HG03558 (cell line): Measurements from ENCODE around the gene CORO1A.
"Not testable (repeated sequence)": the region's sequence is repeated elsewhere in the genome, so short reads cannot be mapped to it uniquely, and the experiment has no call there.

Source experiments
- ATAC-seq: cut with Tn5 transposase; IDR thresholded peaks from one replicate; pipeline ENCODE4 v1.9.1; 2021; ENCODE audit warnings: moderate number of reproducible peaks; ENCODE audit not compliant: unreplicated experiment; ENCODE audit errors: extremely low read depth

CORO1A gene

DNA sequence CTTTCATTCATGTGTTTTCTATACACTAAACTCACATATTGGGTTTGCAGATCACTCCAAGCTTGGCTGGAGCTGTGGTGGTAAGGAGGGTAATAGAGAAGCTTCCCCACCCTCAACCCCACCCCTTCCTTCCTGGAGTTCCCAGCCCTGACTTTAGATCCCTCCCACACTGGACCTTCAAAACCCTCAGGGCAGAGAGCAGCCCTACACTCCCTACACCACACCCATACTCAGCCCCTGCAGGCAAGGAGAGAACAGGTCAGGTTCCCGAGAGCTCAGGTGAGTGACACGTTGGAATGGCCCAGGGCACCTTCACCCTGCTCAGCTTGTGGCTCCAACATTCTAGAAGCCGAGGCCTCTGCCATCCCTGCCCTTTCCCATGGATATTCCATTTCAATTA is 15.6 kb downstream of the CORO1A start, which contains the start of gene SULT1A3:
Gene SULT1A3, plus strand, starts transcription at position 207 of the 400 bp plus-strand sequence. CDS start 1,474 bp downstream, outside the sequence.
- not testable (repeated sequence) for ATAC-seq

DNA sequence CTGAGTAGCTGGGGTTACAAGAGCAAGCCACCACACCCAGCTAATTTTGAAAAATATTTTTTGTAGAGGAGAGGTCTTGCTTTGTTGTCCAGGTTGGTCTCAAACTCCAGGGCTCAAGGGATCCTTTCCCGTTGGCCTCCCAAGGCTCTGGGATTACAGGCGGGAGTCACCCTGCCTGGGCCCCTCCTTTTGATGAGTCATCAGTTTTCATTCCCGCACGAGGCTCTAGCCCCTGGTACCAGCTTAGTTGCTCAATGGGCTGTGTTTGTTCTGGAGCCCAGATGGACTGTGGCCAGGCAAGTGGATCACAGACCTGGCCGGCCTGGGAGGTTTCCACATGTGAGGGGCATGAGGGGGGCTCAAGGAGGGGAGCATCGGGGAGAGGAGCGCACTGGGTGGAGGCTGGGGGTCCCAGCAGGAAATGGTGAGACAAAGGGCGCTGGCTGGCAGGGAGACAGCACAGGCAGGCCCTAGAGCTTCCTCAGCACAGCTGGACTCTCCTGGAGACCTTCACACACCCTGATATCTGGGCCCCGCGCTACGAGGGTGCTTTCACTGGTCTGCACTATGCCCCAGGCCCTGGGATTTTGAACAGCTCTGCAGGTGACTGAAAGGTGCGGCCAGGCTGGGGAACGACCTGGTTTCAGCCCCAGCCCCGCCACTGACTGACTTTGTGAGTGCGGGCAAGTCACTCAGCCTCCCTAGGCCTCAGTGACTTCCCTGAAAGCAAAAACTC is 16.4 kb downstream of the CORO1A start:
- ATAC-seq = not testable (repeated sequence)

DNA sequence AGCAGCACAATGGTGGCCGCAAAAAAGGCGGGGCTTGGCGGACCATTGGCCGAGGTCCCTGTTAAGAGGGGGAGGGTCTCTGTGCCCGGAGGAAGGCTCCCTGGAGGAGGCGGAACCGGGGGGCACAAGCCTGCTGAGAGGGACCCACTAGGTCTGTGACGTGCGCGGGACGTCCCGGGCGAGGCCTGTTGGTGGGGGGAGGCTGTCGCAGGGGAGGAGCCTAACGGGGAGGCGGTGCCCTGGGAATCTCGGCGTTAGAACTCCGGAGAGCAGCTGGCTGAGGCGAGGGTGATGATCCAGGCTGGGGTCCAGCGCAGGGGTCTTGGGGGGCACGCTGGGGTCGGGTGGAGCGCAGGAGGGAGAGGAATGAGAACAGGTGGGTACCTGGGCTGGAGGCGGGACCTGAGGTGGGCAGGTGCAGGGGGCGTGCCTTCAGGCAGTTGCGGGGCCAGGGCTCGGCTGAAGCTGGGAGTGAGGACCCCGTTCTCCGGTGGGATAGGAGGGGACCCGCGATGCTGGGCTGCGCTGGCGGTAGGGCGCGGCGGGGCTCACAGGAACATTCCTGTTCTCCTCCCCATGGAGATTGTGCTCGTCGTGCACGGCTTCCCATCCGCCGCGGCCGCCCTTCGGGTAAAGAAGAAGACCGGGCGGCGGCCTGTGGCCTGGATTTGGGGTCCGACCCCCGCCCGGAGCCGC is 22.3 kb downstream of the CORO1A start:
- not testable (repeated sequence) for ATAC-seq

GRCh38 chr16:30206252-30206651 is 22.9 kb downstream of the CORO1A start:
- not testable (repeated sequence) for ATAC-seq

- not testable (repeated sequence) for ATAC-seq
Measured at GRCh38 chr16:30207063-30207704, 23.8 kb downstream of the CORO1A start.

DNA sequence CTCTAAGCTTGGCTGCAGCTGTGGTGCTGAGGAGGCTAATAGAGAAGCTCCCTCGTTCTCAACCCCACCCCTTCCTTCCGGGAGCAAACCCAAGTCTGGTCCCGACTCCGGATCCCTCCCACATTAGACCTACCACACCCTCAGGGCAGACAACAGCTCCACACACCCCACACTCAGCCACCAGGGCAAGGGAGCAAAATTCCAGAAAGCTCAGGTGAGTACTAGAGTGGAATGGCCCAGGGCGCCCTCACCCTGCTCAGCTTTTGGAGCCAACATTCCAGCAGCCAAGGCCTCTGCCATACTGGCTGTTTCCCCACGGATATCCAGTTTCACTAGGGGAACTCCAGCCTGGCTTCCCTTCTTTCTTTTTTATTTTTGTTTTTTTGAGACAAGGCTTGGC is 25.6 kb downstream of the CORO1A start:
- ATAC-seq = not testable (repeated sequence)

- not testable (repeated sequence) for ATAC-seq
Measured at GRCh38 chr16:30211414-30211813, 28.0 kb downstream of the CORO1A start.

DNA sequence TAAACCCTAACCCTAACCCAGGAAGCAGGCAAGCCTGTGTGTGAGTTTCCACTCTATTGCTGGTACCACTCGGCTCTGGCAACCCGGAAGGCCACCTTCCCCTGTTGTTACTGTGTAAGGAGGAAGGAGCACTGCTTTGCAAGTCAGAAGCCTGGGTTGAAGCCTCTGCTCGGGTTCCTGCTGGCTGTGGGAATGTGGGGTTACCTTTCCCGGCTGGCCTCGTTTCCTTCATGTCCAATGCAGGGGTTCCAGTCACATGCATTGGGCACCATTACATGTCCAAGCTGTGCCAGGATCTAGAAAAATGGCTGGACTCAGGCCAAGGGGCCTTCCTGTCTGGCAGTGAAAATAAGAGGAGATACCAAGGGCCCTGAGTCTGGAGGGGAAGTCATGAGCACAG is 33.7 kb downstream of the CORO1A start:
- not testable (repeated sequence) for ATAC-seq
